ENCODE data around the gene TMEM240.
A peak's percentile ranks its signal among the peaks of the same experiment; 100 is the strongest.

TMEM240 gene

DNA sequence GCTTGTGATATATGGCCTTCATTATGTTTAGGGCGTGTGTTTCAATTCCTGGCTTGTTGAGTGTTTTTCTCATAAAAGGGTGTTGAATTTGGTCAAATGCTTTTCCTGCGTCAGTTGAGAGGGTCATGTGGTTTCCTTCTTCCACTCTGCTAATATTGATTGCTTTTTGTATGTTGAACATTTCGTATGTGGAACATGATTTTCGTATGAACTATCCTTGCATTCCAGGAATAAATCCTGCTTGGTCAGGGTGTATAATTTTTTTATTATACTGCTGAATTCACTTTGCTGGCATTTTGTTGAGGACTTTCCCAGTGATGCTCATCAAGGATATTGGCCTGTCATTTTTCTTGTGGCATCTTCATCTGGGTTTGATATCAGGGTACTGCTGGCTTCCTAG is 33.1 kb downstream of the TMEM240 start:
- TF ChIP-seq, protein P1, sequence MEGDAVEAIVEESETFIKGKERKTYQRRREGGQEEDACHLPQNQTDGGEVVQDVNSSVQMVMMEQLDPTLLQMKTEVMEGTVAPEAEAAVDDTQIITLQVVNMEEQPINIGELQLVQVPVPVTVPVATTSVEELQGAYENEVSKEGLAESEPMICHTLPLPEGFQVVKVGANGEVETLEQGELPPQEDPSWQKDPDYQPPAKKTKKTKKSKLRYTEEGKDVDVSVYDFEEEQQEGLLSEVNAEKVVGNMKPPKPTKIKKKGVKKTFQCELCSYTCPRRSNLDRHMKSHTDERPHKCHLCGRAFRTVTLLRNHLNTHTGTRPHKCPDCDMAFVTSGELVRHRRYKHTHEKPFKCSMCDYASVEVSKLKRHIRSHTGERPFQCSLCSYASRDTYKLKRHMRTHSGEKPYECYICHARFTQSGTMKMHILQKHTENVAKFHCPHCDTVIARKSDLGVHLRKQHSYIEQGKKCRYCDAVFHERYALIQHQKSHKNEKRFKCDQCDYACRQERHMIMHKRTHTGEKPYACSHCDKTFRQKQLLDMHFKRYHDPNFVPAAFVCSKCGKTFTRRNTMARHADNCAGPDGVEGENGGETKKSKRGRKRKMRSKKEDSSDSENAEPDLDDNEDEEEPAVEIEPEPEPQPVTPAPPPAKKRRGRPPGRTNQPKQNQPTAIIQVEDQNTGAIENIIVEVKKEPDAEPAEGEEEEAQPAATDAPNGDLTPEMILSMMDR (IDR thresholded peaks at IDR 0.05), result no peak

DNA sequence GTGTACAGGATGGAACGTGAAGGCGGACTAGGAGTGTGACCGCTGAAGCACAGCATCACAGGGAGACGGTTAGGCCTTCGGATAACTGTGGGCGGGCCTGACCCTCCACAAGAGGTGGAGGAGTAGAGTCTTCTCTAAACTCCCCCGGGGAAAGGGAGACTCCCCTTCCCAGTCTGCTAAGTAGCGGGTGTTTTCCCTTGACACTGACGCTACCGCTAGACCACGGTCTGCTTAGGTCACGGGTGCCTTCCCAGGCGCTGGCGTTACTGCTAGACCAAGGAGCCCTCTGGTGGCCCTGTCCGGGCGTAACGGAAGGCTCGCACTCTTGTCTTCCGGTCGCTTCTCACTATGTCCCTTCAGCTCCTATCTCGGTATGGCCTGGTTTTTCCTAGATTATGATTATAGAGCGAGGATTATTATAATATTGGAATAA is 35.0 kb downstream of the TMEM240 start:
- TF ChIP-seq, protein P1 (IDR thresholded peaks at IDR 0.05), result peak; percentile 18; the same call in 1 of the 2 replicates

DNA sequence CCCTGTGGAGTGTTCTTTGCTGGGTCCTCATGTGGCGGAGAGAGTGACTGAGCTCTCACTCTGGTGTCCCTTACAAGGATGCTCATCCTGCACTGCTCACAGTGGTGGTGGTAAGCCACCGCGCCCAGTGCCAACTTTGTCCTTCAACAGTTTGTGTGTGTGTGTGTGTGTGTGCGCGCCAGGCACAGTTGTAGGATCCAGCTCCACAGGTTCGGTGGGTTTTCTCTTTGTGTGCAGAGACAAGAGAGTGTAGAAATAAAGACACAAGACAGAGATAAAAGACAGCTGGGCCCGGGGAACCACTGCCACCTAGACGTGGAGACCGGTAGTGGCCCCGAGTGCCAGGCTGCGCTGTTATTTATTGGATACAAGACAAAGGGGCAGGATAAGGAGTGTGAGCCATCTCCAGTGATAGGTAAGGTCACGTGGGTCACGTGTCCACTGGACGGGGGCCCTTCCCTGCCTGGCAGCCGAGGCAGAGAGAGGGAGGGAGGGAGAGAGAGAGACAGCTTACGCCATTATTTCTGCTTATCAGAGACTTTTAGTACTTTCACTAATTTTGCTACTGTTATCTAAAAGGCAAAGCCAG is 35.6 kb downstream of the TMEM240 start:
- TF ChIP-seq, protein P1 (IDR thresholded peaks at IDR 0.05), result peak; percentile 84

DNA sequence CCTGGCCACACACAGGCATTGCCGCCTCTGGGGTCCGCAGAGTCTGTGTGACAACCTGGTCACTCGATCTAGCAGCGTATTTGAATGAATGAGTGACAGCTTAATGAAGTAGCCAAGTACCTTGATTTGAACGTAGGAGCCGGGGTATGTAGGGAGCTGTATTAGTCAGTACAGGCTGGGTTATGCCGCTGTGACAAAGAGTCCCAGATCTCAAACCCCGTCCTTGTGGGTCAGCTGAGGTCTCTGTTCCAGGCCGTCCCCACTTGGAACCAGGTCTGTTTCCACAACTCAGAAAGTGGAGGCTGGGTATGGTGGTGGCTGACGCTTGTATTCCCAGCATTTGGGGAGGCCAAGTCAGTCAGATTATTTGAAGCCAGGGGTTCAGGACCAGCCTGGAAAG is 48.8 kb downstream of the TMEM240 start:
- TF ChIP-seq, protein P1 (IDR thresholded peaks at IDR 0.05), result no peak

DNA sequence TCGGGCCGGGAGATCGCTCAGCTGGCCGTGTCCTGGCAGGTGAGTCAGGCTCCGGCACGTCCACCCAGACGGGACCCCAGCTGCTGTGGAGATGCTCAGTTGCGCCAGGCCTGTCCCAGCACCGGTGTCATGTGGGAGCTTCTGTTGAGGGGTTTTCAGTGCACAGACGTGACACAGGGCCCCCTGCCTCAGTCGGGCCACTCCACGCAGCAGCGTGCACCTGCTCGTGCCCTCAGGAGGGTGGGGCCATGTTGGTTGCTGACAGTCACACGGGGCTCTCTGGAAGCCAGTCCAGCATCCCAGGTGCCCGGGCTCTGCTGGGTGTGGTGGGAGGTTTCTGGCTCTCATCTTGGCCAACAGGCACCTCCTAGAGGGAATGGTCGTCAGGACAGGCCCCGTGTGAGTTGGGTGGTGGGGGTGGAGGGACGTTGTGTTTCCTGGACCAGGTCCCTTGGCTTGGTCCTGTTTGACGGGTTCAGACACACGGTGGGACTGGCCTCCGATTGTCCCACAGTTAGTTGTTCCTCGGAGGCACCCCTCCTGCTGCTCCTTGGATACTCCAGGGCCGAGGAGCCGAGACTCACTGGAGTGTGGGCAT is 49.7 kb downstream of the TMEM240 start:
- TF ChIP-seq, protein P1 (IDR thresholded peaks at IDR 0.05), result no peak

DNA sequence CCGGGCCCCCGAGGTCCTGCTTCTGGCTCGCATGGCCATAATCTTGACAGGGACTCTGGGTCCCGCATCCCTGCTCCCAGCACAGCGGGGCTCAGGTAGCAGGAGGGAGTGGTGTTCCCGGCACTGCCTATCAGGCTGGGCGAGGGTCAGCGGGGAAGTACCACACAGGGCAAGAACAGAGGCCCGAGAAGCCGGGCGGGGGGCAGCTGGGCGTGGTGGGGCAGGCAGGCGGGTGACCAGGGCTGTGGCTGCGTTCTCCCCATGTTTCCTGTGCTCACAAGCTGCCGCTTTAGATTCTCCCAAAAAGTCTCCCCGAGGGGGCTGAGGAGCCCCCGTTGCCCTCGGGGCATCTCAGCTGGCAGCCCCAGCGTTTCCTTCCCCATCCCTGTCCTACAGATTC is 50.6 kb downstream of the TMEM240 start:
- TF ChIP-seq, protein P1 (IDR thresholded peaks at IDR 0.05), result no peak

DNA sequence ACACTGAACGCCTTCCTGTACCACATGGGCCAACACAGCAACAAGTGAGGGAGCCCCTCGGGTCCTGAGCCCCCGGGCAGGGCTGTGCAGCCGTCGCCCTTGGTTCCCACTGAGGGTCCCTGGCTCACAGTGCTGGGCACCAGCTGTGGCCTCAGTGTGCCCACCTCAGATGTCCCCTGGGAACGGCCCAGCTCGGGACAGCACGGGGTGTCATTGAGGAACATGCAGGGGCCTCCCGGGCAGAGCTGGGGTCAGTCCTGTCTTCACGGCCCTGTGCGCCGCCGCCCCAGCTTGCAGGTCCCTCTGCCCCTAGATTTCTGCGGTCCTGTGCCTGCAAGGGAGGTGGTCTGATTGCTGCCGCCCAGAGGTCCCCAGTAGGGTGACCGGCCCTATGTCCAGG is 51.2 kb downstream of the TMEM240 start:
- TF ChIP-seq, protein P1 (IDR thresholded peaks at IDR 0.05), result no peak
